ENCODE results near the gene KRTAP19-1.
A peak's percentile ranks its signal among the peaks of the same experiment; 100 is the strongest.
"Not testable (repeated sequence)": the region's sequence is repeated elsewhere in the genome, so short reads cannot be mapped to it uniquely, and the experiment has no call there.

KRTAP19-1 gene

DNA sequence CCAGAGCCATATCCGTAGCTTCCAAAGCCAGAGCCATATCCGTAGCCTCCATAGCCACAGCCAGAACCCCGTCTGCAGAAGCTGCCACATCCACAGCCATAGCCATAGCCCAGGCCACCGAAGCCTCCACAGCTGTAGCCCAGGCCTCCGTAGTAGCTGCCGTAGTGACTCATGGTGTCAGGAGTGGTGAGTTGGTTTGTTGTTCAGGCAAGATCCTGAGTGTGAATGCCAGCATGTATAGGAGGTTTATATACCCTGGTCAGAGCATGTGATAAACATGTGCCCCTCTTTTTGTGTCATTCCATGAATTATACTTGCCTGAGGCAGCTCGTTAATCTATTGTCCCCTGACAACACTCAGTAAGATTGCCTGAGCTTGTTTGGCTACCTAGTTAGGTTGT is at the start of gene KRTAP19-1:
Gene KRTAP19-1, minus strand, starts transcription at position 223 of the 400 bp plus-strand sequence. Its CDS starts 50 bp downstream, at position 173.
- DNase-seq (ENCODE audit: low read depth in 2 of 2): no peak

DNA sequence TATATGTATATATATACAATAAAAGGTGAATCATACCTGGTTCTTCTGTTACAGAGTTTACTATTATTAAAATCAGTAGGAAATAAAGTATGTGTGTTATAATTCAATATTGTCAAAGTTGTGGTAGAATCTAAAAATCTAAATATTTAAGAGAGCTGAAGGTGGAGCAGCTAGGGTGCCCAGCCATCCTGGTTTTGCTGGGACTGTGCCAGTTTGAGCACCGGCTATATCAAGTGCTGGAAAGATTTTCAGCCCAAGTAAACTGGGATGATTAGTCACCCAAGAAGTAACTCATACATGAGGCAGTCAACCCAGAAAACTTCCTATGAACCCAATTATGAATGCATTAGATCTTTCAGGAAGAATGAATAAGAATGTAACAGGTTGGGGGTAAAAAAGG is 38.7 kb upstream of the KRTAP19-1 start:
- no peak for DNase-seq (ENCODE audit: low read depth in 2 of 2)

DNA sequence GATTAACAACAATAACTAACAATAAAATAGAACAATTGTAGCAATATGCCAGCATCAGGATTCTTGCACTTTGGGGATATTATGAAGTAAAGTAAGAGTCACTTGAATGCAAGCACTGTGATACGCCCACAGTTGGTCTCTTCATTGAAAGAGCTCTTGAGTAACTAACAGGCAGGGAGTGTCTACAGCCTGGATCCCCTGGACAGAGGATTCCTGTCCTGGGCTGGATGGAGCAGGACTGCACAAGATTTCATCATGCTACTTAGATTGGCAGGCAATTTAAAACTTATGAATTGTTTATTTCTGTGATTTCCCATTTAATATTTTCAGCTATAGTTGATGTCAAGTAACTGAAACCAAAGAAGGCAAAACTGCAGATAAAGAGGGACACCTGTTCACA is 35.5 kb upstream of the KRTAP19-1 start:
- DNase-seq (ENCODE audit: low read depth in 2 of 2): no peak

DNA sequence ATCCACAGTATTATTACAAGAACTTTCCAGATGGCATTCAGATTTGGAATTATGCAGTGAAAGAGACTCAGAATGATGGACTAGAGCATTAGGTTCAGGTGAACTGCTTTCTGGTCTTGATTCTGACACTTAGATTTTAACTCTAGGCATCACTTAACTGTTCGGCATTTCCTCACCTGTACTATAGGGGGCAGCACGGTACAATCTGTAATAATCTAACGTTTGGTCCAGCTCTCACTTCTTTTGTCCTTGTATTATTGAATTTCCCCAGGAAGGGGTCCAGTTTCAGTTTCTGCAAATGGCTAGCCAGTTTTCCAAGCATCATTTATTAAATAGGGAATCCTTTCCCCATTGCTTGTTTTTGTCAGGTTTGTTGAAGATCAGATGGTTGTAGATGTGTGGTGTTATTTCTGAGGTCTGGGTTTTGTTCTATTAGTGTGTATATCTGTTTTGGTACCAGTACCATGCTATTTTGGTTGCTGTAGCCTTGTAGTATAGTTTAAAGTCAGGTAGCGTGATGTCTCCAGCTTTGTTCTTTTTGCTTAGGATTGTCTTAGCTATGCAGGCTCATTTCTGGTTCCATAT is 25.5 kb upstream of the KRTAP19-1 start:
- not testable (repeated sequence) for DNase-seq (ENCODE audit: low read depth in 2 of 2)

DNA sequence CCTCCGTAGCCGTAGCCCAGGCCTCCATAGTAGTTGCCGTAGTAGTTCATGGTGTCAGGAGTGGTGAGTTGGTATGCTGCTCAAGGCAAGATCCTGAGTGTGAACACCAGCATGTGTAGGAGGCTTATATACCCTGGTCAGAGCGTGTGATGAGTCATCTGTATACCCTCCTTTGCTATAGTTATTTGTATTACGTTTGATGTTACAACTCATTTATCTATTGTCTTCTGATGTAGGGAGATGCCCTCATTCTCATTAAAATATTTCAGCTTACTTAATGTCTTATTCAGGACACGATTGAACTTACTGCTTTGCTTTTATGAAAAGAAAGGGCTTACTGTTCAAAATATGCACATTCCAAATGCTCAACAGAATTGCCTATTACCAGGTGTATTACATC is 21.9 kb upstream of the KRTAP19-1 start, which contains the start of gene KRTAP19-5:
Gene KRTAP19-5, minus strand, starts transcription at position 101 of the 400 bp plus-strand sequence. Its CDS starts 51 bp downstream, at position 50.
- no peak for DNase-seq (ENCODE audit: low read depth in 2 of 2)

DNA sequence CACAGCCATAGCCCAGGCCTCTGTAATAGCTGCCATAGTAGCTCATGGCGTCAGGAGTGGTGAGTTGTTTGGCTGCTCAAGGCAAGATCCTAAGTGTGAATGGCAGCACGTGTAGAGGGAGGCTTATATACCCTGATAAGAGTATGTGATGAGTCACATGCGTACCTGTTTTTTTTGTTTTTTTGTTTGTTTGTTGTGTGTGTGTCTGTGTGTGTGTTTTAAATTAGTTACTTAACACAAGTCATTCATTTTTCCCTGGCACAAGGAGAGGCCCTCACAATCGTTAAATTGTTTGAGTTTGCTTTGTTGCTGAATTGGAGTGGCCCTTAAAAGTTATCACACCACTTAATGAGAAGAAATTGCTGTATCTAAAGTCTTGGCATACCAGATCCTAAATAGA is 16.9 kb upstream of the KRTAP19-1 start, which contains the start of gene KRTAP19-4:
Gene KRTAP19-4, minus strand, starts transcription at position 101 of the 400 bp plus-strand sequence. Its CDS starts 55 bp downstream, at position 46.
- DNase-seq (ENCODE audit: low read depth in 2 of 2): no peak

DNA sequence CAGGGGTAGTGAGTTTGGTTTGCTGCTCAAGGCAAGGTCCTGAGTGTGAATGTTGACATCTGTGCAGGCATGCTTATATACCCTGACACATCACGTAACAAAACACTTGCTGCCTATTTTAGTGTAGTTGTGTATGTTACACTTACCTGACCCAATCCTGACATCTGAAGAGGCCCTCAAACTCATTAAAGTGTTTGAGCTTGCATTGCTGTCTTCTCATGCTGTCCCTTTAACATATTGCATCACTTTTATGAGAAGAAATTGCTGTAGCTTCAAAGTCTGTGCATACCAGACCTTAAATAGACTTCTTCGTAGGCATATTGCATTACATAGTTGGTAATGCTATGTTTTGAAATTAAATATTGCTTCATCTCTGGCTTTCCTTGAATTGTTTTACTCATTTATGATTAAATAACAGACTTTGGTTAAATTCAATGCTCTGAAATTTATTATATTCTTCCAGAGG is 11.8 kb upstream of the KRTAP19-1 start, which contains the start of gene KRTAP19-3:
Gene KRTAP19-3, minus strand, starts transcription at position 51 of the 466 bp plus-strand sequence. CDS start 56 bp downstream, outside the sequence.
- DNase-seq (ENCODE audit: low read depth in 2 of 2): no peak

DNA sequence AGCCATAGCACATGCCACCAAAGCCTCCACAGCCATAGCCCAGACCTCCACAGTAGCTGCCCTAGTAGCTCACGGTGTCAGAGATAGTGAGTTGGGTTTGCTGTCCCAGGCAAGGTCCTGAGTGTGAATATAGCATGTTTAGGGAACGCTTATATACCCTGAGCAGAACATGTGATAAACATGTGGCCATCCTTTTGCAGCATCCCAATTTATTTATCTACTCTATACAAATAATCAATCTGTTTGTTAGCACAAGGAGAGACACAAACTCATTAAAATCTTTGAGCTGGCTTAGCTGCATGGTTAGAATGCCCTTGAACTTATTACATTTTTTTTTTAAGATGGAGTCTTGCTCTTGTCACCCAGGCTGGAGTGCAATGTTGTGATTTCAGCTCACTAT is 7.2 kb upstream of the KRTAP19-1 start, which contains the start of gene KRTAP19-2:
Gene KRTAP19-2, minus strand, starts transcription at position 101 of the 400 bp plus-strand sequence. Its CDS starts 88 bp downstream, at position 13.
- DNase-seq (ENCODE audit: low read depth in 2 of 2): no peak

DNA sequence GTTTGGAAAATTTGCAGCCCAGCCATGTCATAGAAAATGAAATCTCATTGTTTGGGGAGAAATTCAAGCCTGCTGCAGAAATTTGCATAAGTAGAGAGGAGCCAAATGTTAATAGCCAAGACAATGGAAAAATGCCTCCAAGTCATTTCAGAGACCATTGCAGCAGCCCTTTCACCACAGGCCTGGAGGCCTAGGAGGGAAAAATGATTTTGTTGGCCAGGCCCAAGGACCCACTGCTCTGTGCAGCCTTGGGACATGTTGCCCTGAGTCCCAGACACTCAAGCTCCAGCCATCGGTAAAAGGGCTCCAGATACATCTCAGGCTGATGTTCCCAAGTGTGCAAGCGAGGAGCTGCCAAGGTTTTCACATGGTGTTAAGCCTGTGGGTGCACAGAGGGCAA is 6.0 kb upstream of the KRTAP19-1 start:
- no peak for DNase-seq (ENCODE audit: low read depth in 2 of 2)

DNA sequence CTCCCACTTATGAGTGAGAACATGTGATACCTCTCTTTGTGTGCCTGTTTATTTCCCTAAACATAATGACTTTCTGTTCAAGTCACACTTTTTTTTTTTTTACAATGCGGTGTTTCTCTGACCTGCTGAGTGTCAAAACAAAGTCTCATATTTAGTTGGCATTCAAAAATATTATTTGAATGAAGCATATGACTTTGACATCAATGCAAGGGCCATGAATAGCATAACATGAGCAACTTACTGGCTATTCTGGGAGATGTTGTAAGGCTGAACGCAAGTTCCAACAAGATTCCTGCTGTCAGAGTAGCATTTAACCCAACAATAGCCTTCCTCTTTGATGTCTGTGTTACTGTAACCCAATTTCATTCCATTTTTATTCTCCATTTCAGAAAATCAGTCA is 2.0 kb upstream of the KRTAP19-1 start:
- DNase-seq (ENCODE audit: low read depth in 2 of 2): no peak

DNA sequence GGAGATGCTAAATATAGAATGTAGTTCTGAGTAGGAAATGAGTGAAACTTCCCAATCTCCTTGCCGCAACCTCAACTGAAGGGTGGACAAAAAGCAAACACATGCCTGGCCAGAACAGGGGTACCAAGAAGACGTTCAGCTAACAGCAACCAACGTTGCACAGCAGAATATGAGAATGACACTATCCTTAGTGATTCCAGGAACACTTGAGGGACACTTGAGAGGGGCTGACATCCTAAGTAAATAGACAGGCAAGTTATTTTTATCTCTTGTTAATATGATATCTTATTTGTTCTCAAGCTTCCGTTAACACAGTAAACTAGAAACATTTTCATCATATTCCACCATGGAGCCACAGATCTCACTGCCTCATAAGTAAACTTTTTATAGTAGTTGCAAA is 908 bp downstream of the KRTAP19-1 start:
- DNase-seq (ENCODE audit: low read depth in 2 of 2): no peak

DNA sequence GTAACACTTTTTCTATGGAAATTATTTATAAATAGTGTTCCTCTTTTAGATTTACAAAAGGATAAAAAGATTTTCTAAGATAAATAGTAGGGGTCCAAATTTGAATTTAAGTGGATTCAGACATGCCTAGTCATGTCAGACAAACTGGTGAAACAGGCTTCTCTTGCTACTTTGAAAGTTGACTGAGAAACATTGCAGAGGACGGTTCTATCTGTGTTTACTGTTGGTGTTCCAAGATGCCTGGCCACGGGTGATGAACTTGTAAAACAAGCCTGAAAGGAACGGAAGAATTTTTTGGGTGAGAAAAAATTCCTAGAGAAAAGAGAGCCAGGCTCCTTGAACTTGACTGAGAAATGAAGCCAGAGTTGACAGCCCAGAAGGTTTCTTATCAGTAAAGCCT is 2.2 kb downstream of the KRTAP19-1 start:
- DNase-seq (ENCODE audit: low read depth in 2 of 2): no peak

DNA sequence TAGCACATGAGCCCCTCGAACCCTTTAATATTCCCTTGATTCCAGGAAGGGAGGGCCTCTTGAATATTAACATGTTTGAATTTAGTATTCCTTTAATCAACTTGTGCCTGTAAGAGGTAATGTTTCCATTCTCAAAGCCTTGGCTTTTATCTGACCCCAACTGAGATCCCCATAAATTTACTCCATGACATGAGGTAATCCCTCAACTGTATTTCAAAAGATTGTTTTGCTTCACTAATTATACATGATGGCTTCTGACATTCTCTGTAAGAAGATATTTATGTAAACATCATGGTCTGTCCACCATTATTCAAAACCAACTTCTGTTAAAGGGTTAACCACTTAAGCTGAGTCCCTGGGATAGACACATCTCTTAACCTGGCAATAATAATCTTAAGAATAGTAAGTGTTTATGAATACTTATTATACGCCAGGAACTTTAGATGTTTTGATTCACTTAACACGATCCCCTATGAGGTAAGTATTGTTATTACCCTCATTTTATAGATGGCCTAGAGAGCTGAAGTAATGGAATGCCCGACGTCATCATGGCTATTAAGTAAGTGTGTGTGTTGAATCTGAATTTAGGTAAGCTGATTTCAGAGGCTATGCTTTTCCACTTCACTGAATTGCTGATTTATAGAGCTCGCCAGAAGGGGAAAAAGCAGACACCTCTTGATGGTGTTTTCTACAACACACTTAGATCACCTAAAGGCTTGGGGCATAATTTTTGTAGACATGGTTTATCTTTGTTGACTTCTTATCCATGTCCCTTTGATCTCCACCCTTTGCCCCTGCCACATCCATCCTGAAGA is 11.1 kb downstream of the KRTAP19-1 start:
- no peak for DNase-seq (ENCODE audit: low read depth in 2 of 2)

DNA sequence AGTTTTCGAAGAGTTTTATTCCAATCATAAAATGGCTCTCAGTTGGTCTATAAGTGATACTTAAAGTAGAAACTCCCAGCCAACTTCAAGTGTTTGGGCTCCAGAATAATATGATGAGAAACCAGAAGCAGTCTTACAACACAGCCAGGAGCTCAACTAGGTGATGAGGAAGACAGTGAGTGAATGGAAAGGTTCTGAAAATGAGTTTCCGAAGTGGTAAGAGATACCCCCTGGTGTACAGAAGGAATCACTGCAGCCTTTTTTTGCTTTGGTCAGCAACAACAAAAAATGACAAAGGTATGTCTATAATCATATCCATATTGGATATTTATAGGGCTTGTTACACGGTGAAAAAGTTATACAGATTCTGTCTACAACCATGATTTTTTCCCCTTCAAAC is 16.5 kb downstream of the KRTAP19-1 start:
- no peak for DNase-seq (ENCODE audit: low read depth in 2 of 2)

DNA sequence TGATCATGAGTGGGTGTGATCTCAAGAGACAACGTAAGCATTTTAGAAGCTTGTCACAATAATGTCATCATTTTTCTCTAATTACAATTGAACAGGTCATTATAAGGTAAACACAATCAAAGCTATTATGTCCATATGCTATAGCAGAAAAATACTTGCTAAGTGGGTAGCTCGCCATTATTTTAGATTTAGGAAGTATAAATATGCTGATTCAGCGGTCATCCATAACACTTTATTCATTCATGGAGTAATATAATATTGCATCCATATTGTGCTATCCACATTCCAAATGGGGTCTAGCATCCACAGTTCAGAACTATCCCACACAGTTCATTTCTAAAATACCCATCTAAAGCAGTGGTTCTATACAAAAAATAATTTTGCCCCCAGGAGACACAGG is 31.7 kb downstream of the KRTAP19-1 start:
- no peak for DNase-seq (ENCODE audit: low read depth in 2 of 2)

DNA sequence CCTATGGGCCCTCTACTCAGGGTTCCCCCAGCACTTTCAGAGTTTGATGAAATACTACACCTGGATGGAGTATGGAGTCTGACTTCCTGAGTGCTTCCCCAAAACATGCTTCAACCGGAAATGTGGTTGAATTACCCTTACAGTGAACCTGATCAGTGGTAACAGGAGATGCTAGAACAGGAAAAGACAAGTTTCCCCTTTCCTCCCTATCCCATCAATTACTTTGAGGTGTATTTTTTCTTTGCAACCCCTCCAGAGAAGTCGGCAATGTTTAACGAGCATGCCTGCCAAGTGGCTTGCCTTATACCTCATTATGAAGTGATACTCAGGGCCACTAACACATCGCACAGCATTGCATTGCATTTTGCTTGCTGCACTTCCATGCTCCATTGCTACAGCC is 33.1 kb downstream of the KRTAP19-1 start:
- no peak for DNase-seq (ENCODE audit: low read depth in 2 of 2)

DNA sequence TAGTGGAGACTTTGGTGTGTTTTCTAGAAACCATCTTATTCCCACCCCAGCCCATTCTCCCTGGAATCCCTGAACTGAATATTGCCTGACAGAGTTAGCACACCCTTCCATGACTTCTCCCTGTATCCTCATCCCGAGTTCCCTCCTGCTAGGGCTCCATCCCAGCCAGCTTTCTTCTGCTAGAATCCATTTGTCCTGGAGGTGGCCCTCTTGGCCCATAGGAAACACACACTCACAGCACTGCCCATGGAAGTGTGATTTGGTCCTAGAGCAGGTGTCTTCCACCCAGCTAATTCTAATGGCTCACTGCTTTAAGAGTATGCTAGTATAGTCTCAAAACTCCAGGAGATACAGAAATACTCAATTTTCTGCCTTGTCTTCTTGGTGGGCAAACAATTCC is 36.0 kb downstream of the KRTAP19-1 start:
- DNase-seq (ENCODE audit: low read depth in 2 of 2): no peak

DNA sequence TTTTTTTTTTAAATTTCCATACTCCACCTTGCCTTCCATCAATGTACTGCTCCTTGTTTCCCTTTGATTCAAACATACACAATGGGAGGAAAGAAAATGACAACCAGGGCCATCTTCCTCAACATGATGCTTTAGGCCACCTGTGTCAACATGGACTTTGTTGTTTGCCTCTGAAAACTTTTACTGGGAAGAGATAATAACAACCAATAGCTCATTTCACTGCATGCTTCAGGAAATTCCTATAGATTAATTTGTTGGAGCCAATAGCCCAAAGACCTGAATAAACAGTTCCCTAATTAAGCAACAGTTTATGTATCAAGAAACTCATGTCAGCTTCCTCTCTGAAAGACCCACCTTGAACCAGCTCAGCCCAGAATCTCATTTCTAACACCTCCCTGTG is 36.9 kb downstream of the KRTAP19-1 start:
- DNase-seq (ENCODE audit: low read depth in 2 of 2): no peak

DNA sequence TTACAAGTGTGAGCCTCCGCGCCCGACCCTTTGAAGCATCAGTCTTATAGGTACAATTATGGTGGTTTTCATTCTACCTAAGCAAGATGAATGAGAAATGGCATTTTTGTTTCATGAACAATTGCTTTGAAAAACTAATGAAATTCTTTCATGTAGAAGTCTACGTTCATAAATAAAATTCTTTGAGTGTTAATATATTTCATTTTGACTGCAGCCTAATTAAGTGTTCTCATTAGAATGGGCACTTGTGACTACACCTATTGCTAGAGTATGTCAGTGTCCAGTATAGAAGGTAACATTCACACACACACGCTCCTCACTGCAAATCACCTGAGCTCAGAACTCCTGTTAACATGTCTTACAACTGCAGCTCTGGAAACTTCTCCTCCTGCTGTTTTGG is 40.2 kb downstream of the KRTAP19-1 start, which contains the start of gene KRTAP15-1:
Gene KRTAP15-1, plus strand, starts transcription at position 301 of the 400 bp plus-strand sequence. Its CDS starts 53 bp downstream, at position 354.
- no peak for DNase-seq (ENCODE audit: low read depth in 2 of 2)

DNA sequence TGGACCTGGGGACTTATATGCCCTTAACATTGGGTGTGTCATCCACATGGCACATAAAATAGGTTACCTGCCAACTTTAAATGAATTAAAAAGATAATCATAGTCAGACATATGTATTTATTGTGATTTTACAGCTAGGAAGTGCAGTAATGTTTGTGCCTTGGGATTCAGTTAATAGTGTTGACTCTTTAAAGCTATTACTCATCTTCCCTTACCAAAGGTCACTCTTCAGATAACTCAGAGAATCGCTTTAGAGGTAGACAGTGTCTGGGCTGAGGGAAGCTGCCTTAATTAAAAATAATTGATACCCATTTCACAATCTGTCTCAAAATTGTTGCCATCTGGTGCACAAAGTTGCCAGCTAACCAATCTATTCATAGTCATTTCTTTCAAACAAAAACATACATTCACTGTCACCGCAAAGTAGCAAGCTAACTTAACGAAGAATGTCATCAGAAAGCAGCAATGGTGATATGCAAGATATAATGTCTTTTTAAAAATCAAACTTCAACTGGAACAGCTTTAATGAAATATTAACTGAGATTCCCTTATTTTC is 43.1 kb downstream of the KRTAP19-1 start:
- no peak for DNase-seq (ENCODE audit: low read depth in 2 of 2)

DNA sequence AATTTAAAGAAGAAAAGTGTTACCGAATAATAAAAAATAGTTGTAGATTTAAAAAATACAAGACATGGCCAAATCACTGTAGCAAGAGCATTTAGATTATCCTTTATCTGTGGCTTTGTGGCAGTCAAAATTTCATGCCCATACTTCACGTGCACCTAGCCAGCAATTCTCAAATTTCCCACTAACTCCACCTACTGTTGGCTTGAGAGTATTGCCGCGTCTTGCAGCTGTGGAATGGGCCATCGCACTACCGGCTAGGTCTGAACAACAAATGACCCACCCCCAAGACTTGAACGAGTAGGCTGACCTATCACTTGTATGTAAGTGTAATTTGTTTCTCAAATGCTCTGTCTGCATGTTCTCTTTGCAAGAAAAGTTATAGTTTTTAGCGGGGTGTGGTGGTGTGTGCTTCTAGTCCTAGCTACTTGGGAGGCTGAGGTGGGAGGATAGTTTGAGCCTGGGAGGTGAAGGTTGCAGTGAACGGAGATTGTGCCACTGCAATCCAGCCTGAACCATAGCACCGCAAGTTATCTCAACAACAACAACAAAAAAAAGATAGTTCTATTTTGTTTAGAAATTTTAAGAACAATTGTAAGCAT is 46.0 kb downstream of the KRTAP19-1 start:
- DNase-seq (ENCODE audit: low read depth in 2 of 2): peak in 1 of 2 donors; percentile 4

DNA sequence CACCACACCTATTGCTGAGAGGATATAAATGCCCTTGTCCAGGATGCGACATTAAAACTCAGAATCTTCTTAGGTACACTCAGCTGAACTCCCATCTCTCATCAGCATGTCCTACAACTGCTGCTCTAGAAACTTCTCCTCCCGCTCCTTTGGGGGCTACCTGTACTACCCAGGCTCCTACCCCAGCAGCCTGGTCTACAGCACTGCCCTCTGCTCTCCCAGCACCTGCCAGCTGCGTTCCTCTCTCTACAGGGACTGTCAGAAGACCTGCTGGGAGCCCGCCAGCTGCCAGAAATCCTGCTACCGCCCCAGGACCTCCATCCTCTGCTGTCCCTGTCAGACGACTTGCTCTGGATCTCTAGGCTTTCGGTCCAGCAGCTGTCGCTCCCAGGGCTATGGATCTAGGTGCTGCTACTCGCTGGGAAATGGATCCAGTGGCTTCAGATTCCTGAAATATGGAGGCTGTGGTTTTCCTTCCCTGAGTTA is 50.0 kb downstream of the KRTAP19-1 start, which contains the start of gene KRTAP13-4:
Gene KRTAP13-4, plus strand, starts transcription at position 51 of the 486 bp plus-strand sequence. Its CDS starts 56 bp downstream, at position 107.
- DNase-seq (ENCODE audit: low read depth in 2 of 2): no peak
